CD4-positive, alpha-beta T cell (primary cell): ENCODE results near the gene B3GAT2. TPM values are rescaled to one million over a fixed set of nuclear protein-coding genes. Genes with fewer than 3 reads are reported as not detected.

ENCODE experiments used
- ATAC-seq: fragments of 200-7000 bp; cut with Tn5 transposase; one replicate; pipeline ENCODE4 v1.10.0; 2022; ENCODE audit warnings: mild to moderate bottlenecking; ENCODE audit not compliant: poor library complexity
- CTCF ChIA-PET: fragments of 350-600 bp; sonication (Branson Sonifier 250); formaldehyde crosslinking; loops from one replicate; lab custom pipeline; 2021; ENCODE audit warnings: antibody characterized with exemption, inconsistent platforms; lab: Charles Lee
- POLR2A ChIA-PET: fragments of 350-600 bp; sonication (Branson Sonifier 250); formaldehyde crosslinking; loops from one replicate; lab custom pipeline; 2021; ENCODE audit warnings: antibody characterized with exemption, inconsistent platforms; lab: Charles Lee
- DNase-seq, 14 experiments: peaks; one replicate each; pipeline ENCODE4 v3.0.0-alpha.2; 2013 to 2020; ENCODE audit warnings: mixed read lengths in 2 of 14
- H3K27ac ChIP-seq, 2 donors: one replicate each; pipeline versions ENCODE4 v1.5.1 to v1.7.0; 2013; ENCODE audit warnings: low read length in 2 of 2, low read depth in 1 of 2, mild to moderate bottlenecking in 1 of 2
- H3K27me3 ChIP-seq, 2 experiments: 1 replicate in 1 of 2; 2 replicates in 1 of 2; pipeline versions ENCODE4 v1.6.1 to v1.7.0; 2013; ENCODE audit warnings: low read length in 2 of 2, control low read depth in 1 of 2, mild to moderate bottlenecking in 1 of 2, moderate library complexity in 1 of 2; ENCODE audit not compliant: insufficient read depth in 2 of 2, control insufficient read depth in 1 of 2
- H3K36me3 ChIP-seq: one replicate; pipeline ENCODE4 v1.6.1; 2013; ENCODE audit warnings: low read length, control low read depth; ENCODE audit not compliant: insufficient read depth
- H3K4me1 ChIP-seq: one replicate; pipeline ENCODE4 v1.6.1; 2013; ENCODE audit warnings: low read length, control low read depth; ENCODE audit not compliant: insufficient read depth
- H3K4me3 ChIP-seq: one replicate; pipeline ENCODE4 v1.5.1; 2013; ENCODE audit warnings: mild to moderate bottlenecking, low read length, moderate library complexity
- H3K9me3 ChIP-seq, 2 experiments: 1 replicate in 1 of 2; 2 replicates in 1 of 2; pipeline versions ENCODE4 v1.6.1 to v1.7.0; 2013; ENCODE audit warnings: low read length in 2 of 2, mild to moderate bottlenecking in 2 of 2, control low read depth in 1 of 2, moderate library complexity in 1 of 2; ENCODE audit not compliant: control insufficient read depth in 1 of 2, insufficient read depth in 1 of 2
- H3K27ac Mint-ChIP-seq: one replicate; pipeline ENCODE4 v1.8.0; 2020; ENCODE audit warnings: mixed read lengths
- H3K27me3 Mint-ChIP-seq: one replicate; pipeline ENCODE4 v1.8.0; 2021; ENCODE audit warnings: mixed read lengths
- H3K36me3 Mint-ChIP-seq: one replicate; pipeline ENCODE4 v1.8.0; 2021; ENCODE audit warnings: low read depth, mixed read lengths
- H3K4me1 Mint-ChIP-seq: one replicate; pipeline ENCODE4 v1.8.0; 2021; ENCODE audit warnings: low read depth, mixed read lengths
- H3K4me3 Mint-ChIP-seq: one replicate; pipeline ENCODE4 v1.8.0; 2020; ENCODE audit warnings: mild to moderate bottlenecking, mixed read lengths
- H3K9me3 Mint-ChIP-seq: one replicate; pipeline ENCODE4 v1.8.0; 2020; ENCODE audit warnings: mixed read lengths
- intact Hi-C, 2 experiments: fragments of 100-400 bp; cut with DNase I in 1 of 2; cut with micrococcal nuclease in 1 of 2; formaldehyde crosslinking; loops; one replicate each; pipeline versions ENCODE4 v1.15.1 to v1.9.0; 2023 to 2025; cut with DNase I, micrococcal nuclease
- total RNA-seq, 174 experiments: library from RNA in 2 of 174; stranded (reverse) in 2 of 174; gene quantifications; one replicate each; pipeline ENCODE4 v1.2.3 and lab custom pipeline; 2021 to 2026
- TF ChIP-seq, protein P1 (sequence below): fragments of 200-600 bp; IDR thresholded peaks from one replicate; pipeline ENCODE4 v1.8.0; 2022; ENCODE audit warnings: antibody characterized with exemption, mild to moderate bottlenecking

B3GAT2 gene
- total RNA-seq, 2 experiments from 2014 or later = not detected

DNA sequence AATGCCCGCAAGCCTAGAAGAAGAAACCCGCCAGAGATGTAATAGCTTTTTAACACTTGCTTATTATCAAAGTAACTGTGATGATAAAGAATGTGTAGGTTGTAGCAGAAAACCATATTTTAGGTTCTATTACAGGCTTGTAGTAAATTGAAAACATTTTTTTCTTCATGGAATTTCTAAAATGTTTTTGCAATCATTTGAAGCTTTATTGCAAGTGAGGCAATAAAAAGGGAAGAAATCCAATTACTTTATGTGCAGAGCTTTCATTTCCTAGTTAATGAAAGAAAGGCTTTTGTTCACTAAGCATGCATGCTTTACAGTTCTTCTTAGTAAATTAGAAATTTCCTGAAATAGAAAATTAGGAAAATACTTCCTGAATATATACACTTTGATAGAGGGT, 135.1 kb downstream of the B3GAT2 start:
- peaks cover 3% of the 10 kb centered on the region for H3K9me3 Mint-ChIP-seq
- no peak for DNase-seq
- POLR2A ChIA-PET = interaction anchor here (0.7 kb wide), 1 partner anchor 69 kb away, joined by 4 read pairs; no protein-coding TSS in a partner anchor

DNA sequence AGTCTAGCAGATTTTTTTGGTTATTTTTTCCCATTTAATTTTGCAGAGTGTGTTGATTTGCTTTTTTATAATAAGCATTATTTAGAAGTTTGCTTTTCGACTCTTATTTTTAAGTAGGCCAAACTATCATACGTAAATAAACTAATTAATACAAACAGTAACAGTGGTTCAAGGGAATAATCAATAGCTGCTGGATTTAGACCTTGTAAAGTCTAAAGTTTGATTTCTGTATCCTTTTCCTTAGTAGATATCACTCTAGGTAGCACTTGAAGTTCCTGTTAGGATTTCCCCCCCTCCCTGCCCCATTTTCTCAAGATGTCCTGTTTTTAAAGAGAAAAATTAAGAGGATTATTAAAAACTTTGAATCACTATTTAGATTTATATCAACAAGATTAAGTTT, 136.1 kb downstream of the B3GAT2 start:
- no peak for ATAC-seq
- H3K4me1 Mint-ChIP-seq = no peaks in the 10 kb centered on the region
- H3K4me3 Mint-ChIP-seq = no peak overlapping the region
- peaks cover 49% of the 10 kb centered on the region for H3K36me3 Mint-ChIP-seq
- no peak overlapping the region for H3K4me3 ChIP-seq
- H3K4me1 ChIP-seq = no peaks in the 10 kb centered on the region
- ChIA-PET POLR2A (interaction anchor here (0.6 kb wide), 1 partner anchor 194 kb away, joined by 3 read pairs; no protein-coding TSS in a partner anchor), CTCF (interaction anchor here (0.7 kb wide), 1 partner anchor 102 kb away, joined by 4 read pairs; no protein-coding TSS in a partner anchor)
- no peak for DNase-seq
- intact Hi-C loops = no loop called here
- peaks cover 0 to 12% of the 10 kb centered on the region in 2 experiments for H3K9me3 ChIP-seq
- no peak overlapping the region for H3K27ac ChIP-seq
- no peak overlapping the region for H3K27ac Mint-ChIP-seq
- H3K9me3 Mint-ChIP-seq = peaks cover 3% of the 10 kb centered on the region
- H3K27me3 ChIP-seq = no peaks in the 10 kb centered on the region
- TF ChIP-seq, protein P1, sequence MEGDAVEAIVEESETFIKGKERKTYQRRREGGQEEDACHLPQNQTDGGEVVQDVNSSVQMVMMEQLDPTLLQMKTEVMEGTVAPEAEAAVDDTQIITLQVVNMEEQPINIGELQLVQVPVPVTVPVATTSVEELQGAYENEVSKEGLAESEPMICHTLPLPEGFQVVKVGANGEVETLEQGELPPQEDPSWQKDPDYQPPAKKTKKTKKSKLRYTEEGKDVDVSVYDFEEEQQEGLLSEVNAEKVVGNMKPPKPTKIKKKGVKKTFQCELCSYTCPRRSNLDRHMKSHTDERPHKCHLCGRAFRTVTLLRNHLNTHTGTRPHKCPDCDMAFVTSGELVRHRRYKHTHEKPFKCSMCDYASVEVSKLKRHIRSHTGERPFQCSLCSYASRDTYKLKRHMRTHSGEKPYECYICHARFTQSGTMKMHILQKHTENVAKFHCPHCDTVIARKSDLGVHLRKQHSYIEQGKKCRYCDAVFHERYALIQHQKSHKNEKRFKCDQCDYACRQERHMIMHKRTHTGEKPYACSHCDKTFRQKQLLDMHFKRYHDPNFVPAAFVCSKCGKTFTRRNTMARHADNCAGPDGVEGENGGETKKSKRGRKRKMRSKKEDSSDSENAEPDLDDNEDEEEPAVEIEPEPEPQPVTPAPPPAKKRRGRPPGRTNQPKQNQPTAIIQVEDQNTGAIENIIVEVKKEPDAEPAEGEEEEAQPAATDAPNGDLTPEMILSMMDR = no peak
- H3K36me3 ChIP-seq = peaks cover 9% of the 10 kb centered on the region
- no peaks in the 10 kb centered on the region for H3K27me3 Mint-ChIP-seq

More for the DNA sequence above, 135.1 kb downstream of the B3GAT2 start:
- CTCF ChIA-PET = interaction anchor here (1.2 to 1.5 kb wide), 2 partner anchors 11 to 12 kb away, joined by 4 read pairs; no protein-coding TSS in a partner anchor
- no peaks in the 10 kb centered on the region for H3K4me1 Mint-ChIP-seq
- H3K4me3 Mint-ChIP-seq = no peak overlapping the region
- TF ChIP-seq, protein P1 = no peak
- H3K36me3 Mint-ChIP-seq = peaks cover 43% of the 10 kb centered on the region
- peaks cover 0 to 12% of the 10 kb centered on the region in 2 experiments for H3K9me3 ChIP-seq
- no peak overlapping the region for H3K27ac ChIP-seq
- H3K27me3 Mint-ChIP-seq = no peaks in the 10 kb centered on the region
- no peak overlapping the region for H3K4me3 ChIP-seq
- no peaks in the 10 kb centered on the region for H3K4me1 ChIP-seq
- no peaks in the 10 kb centered on the region for H3K27me3 ChIP-seq
- intact Hi-C loops = no loop called here
- H3K27ac Mint-ChIP-seq = no peak overlapping the region
- peaks cover 9% of the 10 kb centered on the region for H3K36me3 ChIP-seq
- no peak for ATAC-seq

DNA sequence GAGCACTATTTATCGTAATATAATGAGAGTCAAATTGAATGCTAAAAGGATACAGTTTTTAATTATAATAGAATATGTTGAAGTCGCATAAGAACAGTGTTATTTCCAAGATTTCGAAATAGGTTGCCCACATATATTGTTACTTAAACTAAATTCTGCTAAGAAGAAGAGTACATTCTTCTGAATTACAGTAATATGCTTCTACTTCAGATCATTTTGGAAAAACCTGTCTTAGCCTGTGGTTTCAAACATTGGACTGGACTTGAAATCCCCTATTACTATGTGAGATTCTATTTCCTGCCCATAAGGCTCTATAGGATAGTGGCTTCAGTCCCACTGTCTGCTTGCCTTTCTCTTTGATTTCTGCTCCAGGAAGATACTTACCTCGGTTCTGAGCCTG, 137.2 kb downstream of the B3GAT2 start:
- peaks cover 9% of the 10 kb centered on the region for H3K36me3 ChIP-seq
- Mint-ChIP-seq H3K9me3 (peaks cover 3% of the 10 kb centered on the region), H3K4me1 (no peaks in the 10 kb centered on the region), H3K4me3 (no peak overlapping the region), H3K27me3 (no peaks in the 10 kb centered on the region), H3K36me3 (peaks cover 44% of the 10 kb centered on the region), H3K27ac (no peak overlapping the region)
- H3K27ac ChIP-seq = no peak overlapping the region
- H3K4me3 ChIP-seq = no peak overlapping the region
- no peaks in the 10 kb centered on the region for H3K27me3 ChIP-seq
- H3K9me3 ChIP-seq = peaks cover 0 to 12% of the 10 kb centered on the region in 2 experiments
- no peak for DNase-seq
- ChIA-PET POLR2A (no interaction called here), CTCF (no interaction called here)
- no peak for ATAC-seq
- H3K4me1 ChIP-seq = no peaks in the 10 kb centered on the region
- TF ChIP-seq, protein P1 = no peak
- intact Hi-C loops = no loop called here
